Effector memory CD4-positive, alpha-beta T cell (primary cell): Measurements from ENCODE around the gene RPS14.

Source experiments
- DNase-seq, 3 donors: peaks; one replicate each; pipeline ENCODE4 v3.0.0-alpha.2; 2020
- H3K27ac ChIP-seq: 2 replicates; pipeline ENCODE4 v1.7.0; 2013; ENCODE audit warnings: mild to moderate bottlenecking, low read length, moderate library complexity; ENCODE audit not compliant: insufficient read depth, poor library complexity, severe bottlenecking
- H3K27me3 ChIP-seq: replicated peaks from 2 replicates; pipeline ENCODE4 v1.7.0; 2013; ENCODE audit warnings: mild to moderate bottlenecking, low read length; ENCODE audit not compliant: insufficient read depth, control insufficient read depth, poor library complexity, severe bottlenecking
- H3K36me3 ChIP-seq: 2 replicates; pipeline ENCODE4 v1.7.0; 2013; ENCODE audit warnings: mild to moderate bottlenecking, low read length, moderate library complexity; ENCODE audit not compliant: control insufficient read depth, insufficient read depth
- H3K4me1 ChIP-seq: 2 replicates; pipeline ENCODE4 v1.7.0; 2013; ENCODE audit warnings: low read length, mild to moderate bottlenecking; ENCODE audit not compliant: control insufficient read depth, insufficient read depth, poor library complexity, severe bottlenecking
- H3K4me3 ChIP-seq: 2 replicates; pipeline ENCODE4 v1.7.0; 2013; ENCODE audit warnings: low read length, low read depth, mild to moderate bottlenecking; ENCODE audit not compliant: insufficient read depth, poor library complexity, severe bottlenecking
- H3K9me3 ChIP-seq: 2 replicates; pipeline ENCODE4 v1.7.0; 2013; ENCODE audit warnings: mild to moderate bottlenecking, low read length, moderate library complexity; ENCODE audit not compliant: control insufficient read depth

Gene RPS14

DNA sequence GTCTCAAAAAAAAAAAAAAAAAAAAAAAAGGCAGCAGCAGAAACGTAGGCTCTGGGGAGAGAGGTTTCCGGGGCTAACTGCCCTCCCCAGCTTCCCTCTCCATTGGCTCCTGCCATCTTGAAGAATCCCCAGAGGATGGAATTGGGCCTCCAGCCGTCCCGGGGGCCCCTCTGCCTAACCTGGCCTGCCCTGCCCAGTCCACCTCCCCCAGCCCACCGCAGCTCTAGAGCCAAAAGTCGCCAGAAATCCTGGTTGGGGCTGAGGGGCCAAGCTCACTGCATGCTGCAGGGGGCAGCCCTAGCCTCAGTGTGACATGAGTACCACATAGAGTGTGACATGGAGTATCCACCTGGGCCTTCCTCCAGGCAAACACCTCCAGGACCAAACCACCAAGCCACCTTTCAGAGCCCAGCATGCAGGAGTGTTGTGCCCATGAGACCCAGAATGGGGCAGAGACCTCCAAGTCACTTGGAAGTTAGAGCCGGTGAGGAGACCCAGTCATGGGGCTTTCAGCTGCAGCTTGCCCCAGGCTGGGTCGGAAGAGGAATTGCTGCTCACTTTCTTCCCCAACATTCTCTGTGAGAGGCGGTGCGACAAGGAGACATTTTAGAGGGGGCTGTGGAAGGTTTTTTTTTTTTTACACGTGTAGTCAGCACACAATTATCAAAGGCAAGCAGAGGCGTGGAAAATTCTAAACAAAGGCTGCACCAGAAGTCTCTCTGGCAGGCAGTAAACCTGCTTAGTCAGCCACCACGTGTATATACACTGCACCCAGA lies 54.4 kb downstream of the RPS14 start:
- DNase-seq, result no peak
- Histone ChIP-seq H3K4me3 (no peak overlapping the region), H3K27me3 (no peaks in the 10 kb centered on the region), H3K36me3 (peaks cover 72% of the 10 kb centered on the region), H3K4me1 (no peaks in the 10 kb centered on the region), H3K27ac (no peak overlapping the region), H3K9me3 (no peaks in the 10 kb centered on the region)

DNA sequence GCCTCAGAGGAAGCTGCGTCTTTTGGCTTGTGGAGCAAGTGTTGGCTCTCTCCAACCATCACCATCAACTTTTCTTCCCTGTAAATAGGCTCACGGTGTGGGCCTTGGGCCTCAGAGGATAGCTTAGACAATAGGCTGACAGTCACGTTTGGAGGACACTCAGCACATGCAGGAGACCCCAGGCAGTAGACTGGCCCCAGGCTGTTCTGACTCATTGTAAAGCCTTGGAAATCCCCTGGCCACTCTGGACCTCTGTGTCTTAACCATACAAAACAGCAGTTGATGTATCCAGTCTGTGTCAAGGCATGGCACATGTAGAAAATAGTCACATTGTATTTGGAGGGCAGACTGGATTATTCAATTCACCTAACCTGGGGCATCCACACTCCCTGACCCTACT lies 55.4 kb downstream of the RPS14 start:
- DNase-seq, result no peak
- no peak overlapping the region for H3K27ac ChIP-seq
- H3K4me3 ChIP-seq, result no peak overlapping the region
- no peaks in the 10 kb centered on the region for H3K9me3 ChIP-seq
- no peaks in the 10 kb centered on the region for H3K27me3 ChIP-seq
- H3K4me1 ChIP-seq, result no peaks in the 10 kb centered on the region
- peaks cover 73% of the 10 kb centered on the region for H3K36me3 ChIP-seq

DNA sequence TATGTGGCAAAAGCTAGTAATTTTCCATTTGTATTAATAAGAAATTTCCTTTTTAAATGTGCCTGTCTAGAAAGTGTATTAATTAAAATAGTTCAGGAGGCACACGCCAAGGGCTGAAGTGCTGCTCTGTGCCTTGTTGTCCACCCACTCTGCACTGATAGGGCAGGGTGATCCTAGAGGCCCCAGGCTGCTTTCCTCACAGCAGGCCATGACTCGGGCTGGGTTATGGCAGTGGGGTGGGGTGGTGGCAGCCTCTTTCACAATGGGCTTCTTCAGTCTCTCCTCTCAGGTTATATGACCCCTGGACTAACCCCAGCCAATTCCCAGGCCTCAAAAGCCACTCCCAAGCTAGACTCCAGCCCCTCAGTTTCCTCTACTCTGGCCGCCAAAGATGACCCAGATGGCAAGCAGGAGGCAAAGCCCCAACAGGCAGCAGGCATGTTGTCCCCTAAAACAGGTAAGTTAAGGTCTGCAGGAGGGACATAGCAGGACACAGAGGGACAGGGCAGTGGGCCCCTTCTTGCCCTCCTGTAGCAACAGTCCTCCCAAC lies 56.4 kb downstream of the RPS14 start:
- Histone ChIP-seq H3K27me3 (no peaks in the 10 kb centered on the region), H3K4me3 (no peak overlapping the region), H3K4me1 (no peaks in the 10 kb centered on the region), H3K9me3 (no peaks in the 10 kb centered on the region), H3K27ac (no peak overlapping the region), H3K36me3 (peaks cover 83% of the 10 kb centered on the region)
- DNase-seq, result no peak

DNA sequence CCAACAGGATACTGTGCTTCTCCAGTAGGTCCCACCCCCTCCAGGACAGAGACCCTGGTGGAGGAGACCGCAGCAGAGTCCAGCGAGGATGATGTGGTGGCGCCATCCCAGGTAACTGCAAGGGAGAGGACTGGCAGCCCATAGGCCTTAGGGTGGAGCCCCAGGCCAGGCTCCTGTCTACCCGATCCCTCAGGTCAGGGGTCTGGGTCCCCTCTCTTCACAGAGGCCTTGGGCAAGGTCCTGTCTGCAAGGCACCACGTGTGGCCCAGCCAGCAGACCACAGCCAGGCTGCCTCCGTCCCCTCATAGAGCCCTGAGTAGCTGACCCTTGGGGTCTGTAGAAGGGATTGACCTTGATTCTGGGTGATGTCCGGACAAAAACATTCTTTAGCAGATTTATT lies 56.9 kb downstream of the RPS14 start:
- no peak for DNase-seq
- Histone ChIP-seq H3K4me1 (no peaks in the 10 kb centered on the region), H3K4me3 (no peak overlapping the region), H3K9me3 (no peaks in the 10 kb centered on the region), H3K27ac (no peak overlapping the region), H3K27me3 (no peaks in the 10 kb centered on the region), H3K36me3 (peaks cover 88% of the 10 kb centered on the region)
